NCI-H1694 (cell line): ENCODE measurements around the gene EDIL3.

Experiments used
- DNase-seq: peaks from one replicate; lab custom pipeline; 2025; lab: John Stamatoyannopoulos, UW

EDIL3 gene

DNA sequence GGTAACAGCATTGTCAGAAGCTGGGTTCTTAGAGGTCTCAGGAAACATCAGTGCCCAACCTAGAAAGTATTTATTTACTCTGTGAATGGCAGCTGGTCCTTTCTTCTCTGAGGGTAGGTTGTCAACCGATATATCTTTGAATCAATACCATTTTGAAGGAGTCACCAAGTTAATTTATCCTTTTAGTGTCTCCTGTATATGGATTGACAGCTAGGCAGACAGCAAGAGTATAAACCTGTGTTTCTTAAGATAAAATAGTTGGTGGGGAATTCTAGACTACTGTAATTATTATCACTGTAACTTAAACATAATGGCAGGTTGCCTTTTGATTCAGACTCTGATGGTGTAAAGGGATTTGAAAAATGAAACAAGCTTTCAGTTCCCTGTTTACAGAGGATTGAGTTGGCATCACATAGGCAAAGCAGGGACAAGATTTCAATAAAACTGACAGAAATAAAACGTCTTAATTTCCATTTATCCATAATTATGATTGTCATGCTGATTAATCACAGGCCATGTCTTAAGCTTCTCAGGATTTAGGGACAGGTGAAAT lies 473.2 kb downstream of the EDIL3 start:
- DNase-seq = no peak

DNA sequence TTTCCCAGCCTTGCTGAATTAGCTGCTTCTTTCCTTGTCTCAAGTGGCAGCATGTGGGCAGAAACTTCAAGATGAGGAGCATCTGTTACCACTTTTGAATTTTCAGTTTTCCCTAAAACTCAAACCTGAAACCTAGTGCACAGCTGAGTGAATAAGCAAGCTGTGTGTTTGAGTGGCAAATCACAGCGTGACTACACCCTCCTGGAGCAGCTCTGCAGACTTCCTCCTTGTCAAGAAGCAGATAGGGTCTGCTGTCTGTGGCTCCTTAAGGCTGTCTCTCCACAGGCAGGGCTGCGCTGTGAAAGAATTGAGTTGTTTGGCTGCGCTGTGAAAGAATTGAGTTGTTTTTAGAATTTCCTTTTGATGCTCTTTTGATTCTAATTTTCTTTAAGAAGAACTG lies 484.4 kb downstream of the EDIL3 start:
- no peak for DNase-seq

DNA sequence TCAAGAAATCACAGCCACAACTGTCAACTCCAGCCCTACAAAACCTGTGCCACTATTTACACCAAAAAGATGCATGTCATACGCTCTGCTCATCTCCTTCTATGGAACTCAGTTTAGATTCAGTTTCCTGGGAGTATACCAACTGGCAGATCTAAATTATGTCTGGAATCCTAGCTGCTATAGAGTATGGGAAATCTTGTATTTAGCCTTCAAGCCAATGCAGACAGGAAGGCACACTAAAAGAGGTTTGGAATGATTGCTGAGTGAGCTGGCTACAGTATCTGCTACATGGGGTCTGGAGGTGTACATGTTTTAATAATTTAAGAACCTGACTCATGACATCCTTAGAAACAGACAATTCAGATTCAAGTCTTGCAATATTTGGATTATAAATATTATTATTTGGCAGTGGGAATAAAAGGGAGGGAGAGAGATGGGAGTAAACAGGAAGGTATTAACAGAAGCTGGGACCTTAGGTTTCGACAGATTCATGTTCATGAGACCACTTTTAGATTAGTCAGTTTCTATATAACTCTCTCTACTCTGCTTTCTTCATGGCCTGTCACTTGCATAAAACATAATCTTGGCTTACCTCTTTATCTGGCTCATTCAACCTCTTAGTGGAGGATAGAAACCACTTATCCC lies 485.2 kb downstream of the EDIL3 start:
- no peak for DNase-seq

DNA sequence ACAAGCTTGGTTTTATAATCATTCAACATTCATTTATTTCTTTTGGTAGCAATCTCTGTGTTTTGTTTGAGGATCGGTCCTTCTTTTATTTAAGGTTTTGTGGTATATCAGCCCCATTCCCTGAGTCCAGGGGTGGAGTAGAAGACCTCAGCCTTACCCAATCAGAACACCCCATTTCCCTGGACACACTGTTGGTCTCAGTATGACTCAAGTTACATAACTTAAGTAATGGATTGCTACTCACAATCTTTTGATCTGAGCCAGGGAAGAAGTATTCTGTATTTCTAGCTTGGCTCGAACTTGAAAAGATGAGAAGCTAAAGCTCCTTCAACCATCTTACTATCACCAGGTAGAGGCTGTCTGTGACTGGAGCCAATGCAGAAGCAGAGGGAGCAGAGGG lies 488.8 kb downstream of the EDIL3 start:
- DNase-seq = no peak

DNA sequence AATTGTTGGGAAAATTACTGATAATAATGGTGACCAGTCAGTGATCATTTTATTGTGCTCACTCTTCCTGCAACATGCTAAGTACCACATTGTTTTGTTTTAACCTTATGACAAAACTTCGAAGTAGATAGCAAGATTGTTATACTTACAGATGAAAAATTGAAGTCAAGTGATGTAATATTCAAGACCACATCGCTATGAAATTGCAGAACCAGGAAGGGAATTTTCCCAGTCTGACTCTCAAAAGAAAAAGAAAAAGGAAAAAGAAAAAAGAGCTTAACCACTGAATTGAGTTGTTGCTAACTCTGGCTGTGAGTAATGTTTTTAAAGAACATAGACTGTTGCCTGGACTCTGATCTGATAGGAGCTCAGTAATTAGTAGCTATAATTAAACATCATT lies 493.4 kb downstream of the EDIL3 start:
- DNase-seq = no peak
